ENCODE data around the gene DLX5.

Gene DLX5

GRCh38 chr7:96991546-96992191 lies 33.0 kb downstream of the DLX5 start:
- DNase-seq (ENCODE audit: low read depth in 2 of 2), result no peak

GRCh38 chr7:96989859-96990317 lies 34.7 kb downstream of the DLX5 start:
- DNase-seq (ENCODE audit: low read depth in 2 of 2), result no peak

GRCh38 chr7:96989241-96989858 lies 35.3 kb downstream of the DLX5 start:
- no peak for DNase-seq (ENCODE audit: low read depth in 2 of 2)

DNA sequence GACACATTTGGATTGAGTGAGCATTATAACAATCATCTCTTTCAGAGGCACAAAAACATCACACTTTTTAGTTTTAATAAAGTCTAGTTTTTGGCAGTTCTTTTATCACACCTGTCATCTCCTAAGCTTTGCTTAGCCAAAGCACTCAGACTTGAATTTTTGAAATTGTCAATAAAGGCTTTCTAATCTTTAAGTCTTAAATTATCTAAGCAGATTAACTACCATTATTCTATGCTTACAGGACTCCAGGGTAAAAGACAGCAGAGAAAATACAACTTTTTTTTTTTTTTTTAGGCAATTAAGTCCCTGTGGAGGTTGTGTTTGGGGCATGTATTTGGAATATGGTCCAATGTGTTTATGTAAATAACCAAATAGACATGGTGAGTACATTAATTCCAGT lies 36.9 kb downstream of the DLX5 start:
- DNase-seq (ENCODE audit: low read depth in 2 of 2), result no peak

- DNase-seq (ENCODE audit: low read depth in 2 of 2), result no peak
Measured at GRCh38 chr7:96986901-96987300, 37.7 kb downstream of the DLX5 start.

DNA sequence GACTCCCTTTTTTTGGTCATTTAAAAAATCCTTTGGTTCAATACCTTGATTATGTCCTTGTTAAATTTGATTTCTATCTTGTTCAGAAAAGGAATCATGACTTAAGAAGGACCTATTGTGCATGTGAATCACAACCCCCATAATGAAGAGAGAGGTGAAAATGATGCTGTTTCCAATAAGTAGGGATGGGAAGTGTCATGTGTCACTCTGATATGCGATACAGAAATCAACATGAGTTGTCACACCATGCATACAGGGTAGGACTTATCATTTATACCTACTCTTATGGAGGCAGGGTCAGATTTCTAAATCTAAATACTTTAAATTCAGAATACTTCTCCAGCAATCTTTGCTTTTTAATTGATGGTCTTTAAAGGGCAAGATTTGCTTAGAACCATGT lies 38.6 kb downstream of the DLX5 start:
- no peak for DNase-seq (ENCODE audit: low read depth in 2 of 2)

- DNase-seq (ENCODE audit: low read depth in 2 of 2), result no peak
Measured at GRCh38 chr7:96982586-96982985, 42.0 kb downstream of the DLX5 start.

- no peak for DNase-seq (ENCODE audit: low read depth in 2 of 2)
Measured at GRCh38 chr7:96979551-96980276, 44.9 kb downstream of the DLX5 start.

DNA sequence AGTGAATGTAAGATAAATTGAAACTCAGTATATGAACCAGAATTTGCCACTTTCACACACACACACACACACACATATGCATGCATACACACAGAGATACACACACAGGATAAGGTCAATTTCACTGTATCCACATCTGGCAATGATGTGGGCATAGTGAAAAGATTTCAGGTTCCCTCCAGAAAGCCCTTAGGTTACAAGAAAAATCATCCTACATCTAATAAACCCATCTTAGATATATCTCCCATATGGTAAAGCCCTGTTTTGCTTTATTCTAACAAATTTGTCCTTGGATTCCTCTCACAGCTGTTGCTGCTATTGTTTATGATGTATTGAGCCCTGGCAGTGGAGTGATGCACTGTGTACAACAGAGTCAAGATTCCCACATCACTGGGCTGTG lies 47.2 kb downstream of the DLX5 start:
- no peak for DNase-seq (ENCODE audit: low read depth in 2 of 2)

- no peak for DNase-seq (ENCODE audit: low read depth in 2 of 2)
Measured at GRCh38 chr7:96976106-96976505, 48.5 kb downstream of the DLX5 start.

DNA sequence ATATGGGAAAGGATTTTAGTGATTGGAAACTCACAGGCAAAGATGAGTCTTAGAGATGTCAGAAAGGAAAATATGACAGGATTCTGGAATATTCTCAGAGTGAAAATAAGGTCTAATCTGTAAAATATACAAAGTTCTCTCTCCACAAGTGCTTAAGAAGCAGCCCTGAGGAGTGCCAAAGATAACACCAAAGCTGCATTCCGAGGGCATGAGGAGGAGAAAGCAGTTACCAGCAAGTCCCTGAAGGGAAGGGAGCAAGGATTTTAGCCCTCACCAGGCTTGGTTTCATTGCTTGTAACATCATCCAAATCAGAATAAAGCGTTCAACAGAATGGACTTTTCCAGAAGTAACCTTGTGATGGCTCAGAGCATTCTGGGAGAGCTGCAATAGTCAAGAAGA lies 50.6 kb downstream of the DLX5 start:
- DNase-seq (ENCODE audit: low read depth in 2 of 2), result no peak

- DNase-seq (ENCODE audit: low read depth in 2 of 2), result no peak
Measured at GRCh38 chr7:96970739-96971138, 53.9 kb downstream of the DLX5 start.

Data from stimulated activated CD8-positive, alpha-beta memory T cell treated with anti-CD3 and anti-CD28 coated beads, Interleukin-7, amount 100 ng/mL, for 4 hours (primary cell).